ENCODE measurements around the gene IL1R2. TPM values are rescaled to one million over a fixed set of nuclear protein-coding genes. Genes with fewer than 3 reads are reported as not detected.
A peak's percentile ranks its signal among the peaks of the same experiment; 100 is the strongest.

Gene IL1R2
- total and polyA plus RNA-seq, 2 of the 13 experiments (the other 11 are each of a cell fraction or from before 2014, with no cell fraction given), result 3.6 to 7.3 TPM

DNA sequence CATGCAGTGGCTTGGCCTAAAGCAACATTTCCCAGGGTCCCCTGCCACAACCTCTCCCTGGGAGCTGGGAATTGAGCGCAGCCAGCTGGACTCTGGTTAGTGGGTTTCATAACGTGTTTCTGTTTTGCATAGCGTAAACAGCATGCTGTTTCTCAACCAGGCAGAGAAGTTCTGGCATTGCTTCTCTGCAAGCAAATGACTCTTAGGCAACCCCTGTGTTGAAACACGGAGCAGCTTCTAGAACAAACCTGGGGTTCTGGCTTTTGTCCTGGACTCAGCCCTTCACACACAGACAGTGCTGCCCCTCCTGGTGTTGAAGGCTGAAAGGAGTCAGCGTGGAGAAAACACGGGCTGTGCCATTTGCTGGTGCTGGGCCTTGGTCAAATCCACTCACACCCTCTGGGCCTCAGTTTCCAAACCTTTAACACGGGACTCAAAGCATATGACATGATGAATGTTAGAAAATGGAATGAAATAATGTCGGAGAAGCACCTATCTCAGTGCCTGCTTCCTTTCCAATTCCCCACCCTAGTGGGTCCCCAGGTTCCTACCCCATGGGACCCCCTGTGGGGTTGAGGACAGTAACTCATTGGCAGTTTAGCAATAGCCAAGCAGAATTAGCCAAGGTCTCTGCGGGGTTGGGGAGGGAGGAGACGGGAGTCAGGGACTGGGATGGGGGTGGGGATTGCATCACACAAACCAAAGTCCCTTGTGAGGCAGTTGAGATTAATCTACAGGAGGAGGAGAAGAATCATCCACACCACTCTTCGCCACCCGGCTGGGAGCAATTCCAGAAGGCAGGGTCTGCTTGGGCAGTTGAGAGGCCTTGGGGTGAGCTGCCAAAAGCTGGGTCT, 30.2 kb upstream of the IL1R2 start (continued):
- TF ChIP-seq, protein P1, sequence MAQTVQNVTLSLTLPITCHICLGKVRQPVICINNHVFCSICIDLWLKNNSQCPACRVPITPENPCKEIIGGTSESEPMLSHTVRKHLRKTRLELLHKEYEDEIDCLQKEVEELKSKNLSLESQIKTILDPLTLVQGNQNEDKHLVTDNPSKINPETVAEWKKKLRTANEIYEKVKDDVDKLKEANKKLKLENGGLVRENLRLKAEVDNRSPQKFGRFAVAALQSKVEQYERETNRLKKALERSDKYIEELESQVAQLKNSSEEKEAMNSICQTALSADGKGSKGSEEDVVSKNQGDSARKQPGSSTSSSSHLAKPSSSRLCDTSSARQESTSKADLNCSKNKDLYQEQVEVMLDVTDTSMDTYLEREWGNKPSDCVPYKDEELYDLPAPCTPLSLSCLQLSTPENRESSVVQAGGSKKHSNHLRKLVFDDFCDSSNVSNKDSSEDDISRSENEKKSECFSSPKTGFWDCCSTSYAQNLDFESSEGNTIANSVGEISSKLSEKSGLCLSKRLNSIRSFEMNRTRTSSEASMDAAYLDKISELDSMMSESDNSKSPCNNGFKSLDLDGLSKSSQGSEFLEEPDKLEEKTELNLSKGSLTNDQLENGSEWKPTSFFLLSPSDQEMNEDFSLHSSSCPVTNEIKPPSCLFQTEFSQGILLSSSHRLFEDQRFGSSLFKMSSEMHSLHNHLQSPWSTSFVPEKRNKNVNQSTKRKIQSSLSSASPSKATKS (CRISPR knock-in tag; IDR thresholded peaks at IDR 0.05), result 0 out of 2 replicates have a peak, but pooled peaks have one; percentile 31
- TF ChIP-seq PCBP2 (optimal IDR thresholded peaks at IDR 0.05; ENCODE audit: low read depth, low read length, poor library complexity, severe bottlenecking) (no peak), KLF16 (CRISPR knock-in tag; IDR thresholded peaks at IDR 0.05) (peak in 1 of 2 experiments; percentile 50; a peak in 1 of 4 replicates), ZBTB7B (CRISPR knock-in tag; IDR thresholded peaks at IDR 0.05) (no peak), TEAD3 (CRISPR knock-in tag; optimal IDR thresholded peaks at IDR 0.05; ENCODE audit: borderline replicate concordance) (peak; percentile 75), CEBPB (IDR thresholded peaks at IDR 0.05; ENCODE audit: borderline replicate concordance, low read depth, low read length) (peak; percentile 99), ZNF747 (CRISPR knock-in tag; IDR thresholded peaks at IDR 0.05; ENCODE audit: borderline replicate concordance) (no peak), EZH2 (conservative IDR thresholded peaks at IDR 0.05; ENCODE audit: low read depth, low read length) (no peak), ZNF251 (CRISPR knock-in tag; IDR thresholded peaks at IDR 0.05) (no peak), CREBL2 (CRISPR knock-in tag; IDR thresholded peaks at IDR 0.05; ENCODE audit: borderline replicate concordance) (0 out of 2 replicates have a peak, but pooled peaks have one; percentile 43), PAWR (CRISPR knock-in tag; IDR thresholded peaks at IDR 0.05; ENCODE audit: borderline replicate concordance) (no peak), CEBPZ (IDR thresholded peaks at IDR 0.05; ENCODE audit: low read length) (no peak), FOXM1 (CRISPR knock-in tag; IDR thresholded peaks at IDR 0.05) (no peak), CC2D1A (CRISPR knock-in tag; IDR thresholded peaks at IDR 0.05) (no peak), RELA (CRISPR knock-in tag; IDR thresholded peaks at IDR 0.05) (no peak), SIX4 (CRISPR knock-in tag; IDR thresholded peaks at IDR 0.05) (no peak), ZNF253 (CRISPR knock-in tag; IDR thresholded peaks at IDR 0.05; ENCODE audit: borderline replicate concordance) (no peak)
- TF ChIP-seq, protein P2, sequence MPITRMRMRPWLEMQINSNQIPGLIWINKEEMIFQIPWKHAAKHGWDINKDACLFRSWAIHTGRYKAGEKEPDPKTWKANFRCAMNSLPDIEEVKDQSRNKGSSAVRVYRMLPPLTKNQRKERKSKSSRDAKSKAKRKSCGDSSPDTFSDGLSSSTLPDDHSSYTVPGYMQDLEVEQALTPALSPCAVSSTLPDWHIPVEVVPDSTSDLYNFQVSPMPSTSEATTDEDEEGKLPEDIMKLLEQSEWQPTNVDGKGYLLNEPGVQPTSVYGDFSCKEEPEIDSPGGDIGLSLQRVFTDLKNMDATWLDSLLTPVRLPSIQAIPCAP (CRISPR knock-in tag; IDR thresholded peaks at IDR 0.05; ENCODE audit: low read depth), result no peak
- TF ChIP-seq, protein P3, sequence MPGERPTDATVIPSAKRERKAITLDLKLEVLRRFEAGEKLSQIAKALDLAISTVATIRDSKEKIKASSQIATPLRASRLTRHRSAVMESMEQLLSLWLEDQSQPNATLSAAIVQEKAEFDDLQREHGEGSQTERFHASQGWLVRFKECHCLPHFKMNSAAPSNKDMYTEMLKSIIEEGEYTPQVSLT (CRISPR knock-in tag; IDR thresholded peaks at IDR 0.05; ENCODE audit: borderline replicate concordance, low read depth), result no peak
- TF ChIP-seq, protein P4, sequence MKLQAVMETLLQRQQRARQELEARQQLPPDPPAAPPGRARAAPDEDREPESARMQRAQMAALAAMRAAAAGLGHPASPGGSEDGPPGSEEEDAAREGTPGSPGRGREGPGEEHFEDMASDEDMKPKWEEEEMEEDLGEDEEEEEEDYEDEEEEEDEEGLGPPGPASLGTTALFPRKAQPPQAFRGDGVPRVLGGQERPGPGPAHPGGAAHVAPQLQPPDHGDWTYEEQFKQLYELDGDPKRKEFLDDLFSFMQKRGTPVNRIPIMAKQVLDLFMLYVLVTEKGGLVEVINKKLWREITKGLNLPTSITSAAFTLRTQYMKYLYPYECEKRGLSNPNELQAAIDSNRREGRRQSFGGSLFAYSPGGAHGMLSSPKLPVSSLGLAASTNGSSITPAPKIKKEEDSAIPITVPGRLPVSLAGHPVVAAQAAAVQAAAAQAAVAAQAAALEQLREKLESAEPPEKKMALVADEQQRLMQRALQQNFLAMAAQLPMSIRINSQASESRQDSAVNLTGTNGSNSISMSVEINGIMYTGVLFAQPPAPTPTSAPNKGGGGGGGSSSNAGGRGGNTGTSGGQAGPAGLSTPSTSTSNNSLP (IDR thresholded peaks at IDR 0.05; ENCODE audit: low read depth, low read length), result peak; percentile 33; the same call in 1 of the 2 replicates
